GM18951 (cell line): ENCODE data around the gene ZNF385D.

Experiments
- POLR2A ChIP-seq: IDR thresholded peaks from 4 replicates; pipeline ENCODE4 v1.6.1; 2011; ENCODE audit warnings: mild to moderate bottlenecking; ENCODE audit not compliant: insufficient read length, insufficient read depth; ENCODE audit errors: extremely low read depth
- in situ Hi-C: fragments of 300-500 bp; cut with MboI; formaldehyde crosslinking; loops from one replicate; pipeline ENCODE4 v1.12.0; 2022; ENCODE audit warnings: low sequenced_read_pairs, mixed read lengths, inconsistent platforms; ENCODE audit not compliant: unreplicated experiment

Gene ZNF385D

GRCh38 chr3:21691036-21691435, 60.0 kb downstream of the ZNF385D start:
- in situ Hi-C loops, result no loop called here
- no peak for TF ChIP-seq POLR2A

- in situ Hi-C loops, result no loop called here
- no peak for TF ChIP-seq POLR2A
These were observed 68.8 kb downstream of the ZNF385D start for GRCh38 chr3:21682206-21682605.

GRCh38 chr3:21673393-21673792, 77.6 kb downstream of the ZNF385D start:
- no peak for TF ChIP-seq POLR2A
- in situ Hi-C loops, result no loop called here

- in situ Hi-C loops, result no loop called here
- TF ChIP-seq POLR2A, result no peak
These were observed 78.7 kb downstream of the ZNF385D start for GRCh38 chr3:21672303-21672702.

- in situ Hi-C loops, result no loop called here
- TF ChIP-seq POLR2A, result no peak
These were observed 80.6 kb downstream of the ZNF385D start for GRCh38 chr3:21670386-21670785.

- in situ Hi-C loops, result no loop called here
- TF ChIP-seq POLR2A, result no peak
These were observed 83.0 kb downstream of the ZNF385D start for GRCh38 chr3:21668012-21668411.

- in situ Hi-C loops, result no loop called here
- TF ChIP-seq POLR2A, result no peak
These were observed 85.4 kb downstream of the ZNF385D start for GRCh38 chr3:21665444-21666100.

- no peak for TF ChIP-seq POLR2A
- in situ Hi-C loops, result no loop called here
These were observed 86.0 kb downstream of the ZNF385D start for GRCh38 chr3:21664996-21665395.

GRCh38 chr3:21662403-21662802, 88.6 kb downstream of the ZNF385D start:
- TF ChIP-seq POLR2A, result no peak
- in situ Hi-C loops, result no loop called here

- in situ Hi-C loops, result no loop called here
- TF ChIP-seq POLR2A, result no peak
These were observed 96.3 kb downstream of the ZNF385D start for GRCh38 chr3:21654662-21655061.

GRCh38 chr3:21654241-21654640, 96.8 kb downstream of the ZNF385D start:
- in situ Hi-C loops, result no loop called here
- no peak for TF ChIP-seq POLR2A

- no peak for TF ChIP-seq POLR2A
- in situ Hi-C loops, result no loop called here
These were observed 101.5 kb downstream of the ZNF385D start for GRCh38 chr3:21649519-21649918.

- no peak for TF ChIP-seq POLR2A
- in situ Hi-C loops, result no loop called here
These were observed 103.0 kb downstream of the ZNF385D start for GRCh38 chr3:21647961-21648360.

- TF ChIP-seq POLR2A, result no peak
- in situ Hi-C loops, result no loop called here
These were observed 105.7 kb downstream of the ZNF385D start for GRCh38 chr3:21645121-21645897.
